Kidney (tissue), 14 donors: ENCODE data around the gene PPAT. TPM values are rescaled to one million over a fixed set of nuclear protein-coding genes. Genes with fewer than 3 reads are reported as not detected.

Source experiments
- DNase-seq, 5 donors: peaks; one replicate each; pipeline ENCODE4 v3.0.0-alpha.2; 2013 to 2020
- FAIRE-seq: peaks from 2 replicates; lab custom pipeline; 2012; peaks lifted over from hg19 to GRCh38; lab: Jason Lieb, UNC
- H3K27ac ChIP-seq, 2 donors: one replicate each; pipeline ENCODE4 v1.7.0; 2013; ENCODE audit warnings: low read depth in 2 of 2, low read length in 2 of 2, inconsistent platforms in 1 of 2
- H3K27me3 ChIP-seq: one replicate; pipeline ENCODE4 v1.7.1; 2013; ENCODE audit warnings: low read length, inconsistent platforms; ENCODE audit not compliant: control insufficient read depth, insufficient read depth
- H3K36me3 ChIP-seq, 3 donors: one replicate each; pipeline versions ENCODE4 v1.7.0 to v1.7.1; 2013; ENCODE audit warnings: low read length in 3 of 3, control low read depth in 1 of 3, inconsistent platforms in 1 of 3; ENCODE audit not compliant: insufficient read depth in 3 of 3, control insufficient read depth in 2 of 3
- H3K4me1 ChIP-seq, 3 donors: one replicate each; pipeline versions ENCODE4 v1.7.0 to v1.7.1; 2013; ENCODE audit warnings: low read length in 3 of 3, inconsistent platforms in 1 of 3, low read depth in 1 of 3; ENCODE audit not compliant: control insufficient read depth in 2 of 3, insufficient read depth in 2 of 3
- H3K4me3 ChIP-seq, 3 donors: one replicate each; pipeline versions ENCODE4 v1.7.0 to v1.8.1; 2013; ENCODE audit warnings: low read length in 3 of 3, control low read depth in 1 of 3, inconsistent platforms in 1 of 3
- H3K9ac ChIP-seq, 3 donors: one replicate each; pipeline versions ENCODE4 v1.7.0 to v1.7.1; 2013; ENCODE audit warnings: low read length in 3 of 3, control low read depth in 1 of 3, inconsistent platforms in 1 of 3
- H3K9me3 ChIP-seq, 3 donors: one replicate each; pipeline versions ENCODE4 v1.7.0 to v1.7.1; 2013; ENCODE audit warnings: low read length in 3 of 3, control low read depth in 1 of 3, inconsistent platforms in 1 of 3; ENCODE audit not compliant: control insufficient read depth in 2 of 3, insufficient read depth in 1 of 3
- CTCF ChIP-seq: IDR thresholded peaks from 3 replicates; pipeline ENCODE4 v1.5.1; 2012; ENCODE audit warnings: mild to moderate bottlenecking, moderate library complexity, borderline replicate concordance; ENCODE audit not compliant: insufficient read depth; ENCODE audit errors: extremely low read depth
- intact Hi-C: fragments of 100-400 bp; cut with DNase I; formaldehyde crosslinking; loops from one replicate; pipeline ENCODE4 v1.11.1; 2022
- polyA plus RNA-seq: library from polyadenylated mRNA; stranded (reverse); fragments of 350-450 nt; fragmentation: Illumina TruSeq; extraction: RNeasy Lipid Tissue Mini Kit (QIAGEN cat#74804); gene quantifications from one replicate; pipeline ENCODE4 v1.2.3, GENCODE V29; 2014; ENCODE audit warnings: low read depth, low replicate concordance; ENCODE audit not compliant: insufficient read depth
- total RNA-seq: library from RNA; stranded (reverse); fragmentation: NEBNext Ultra II Directional; extraction: Animal tissue kit (Norgen Biotek cat#: 25700); gene quantifications from one replicate; pipeline ENCODE4 v1.2.1, GENCODE V29; 2021
- donor health status: control.
- donor health status: control.
- donor health status: control.
- donor health status: control.
- donor health status: control.
- donor health status: DM: yes; HTN: yes; CAD: no.
- donor health status: Normal renal cell carcinoma (clear cell type).

Gene PPAT
- total and polyA plus RNA-seq, 2 donors from 2014 or later: 3.6 to 11.2 TPM

- Histone ChIP-seq H3K27me3 (no peaks in the 10 kb centered on the region), H3K36me3 (peaks cover 0 to 7% (median 0%) of the 10 kb centered on the region in 3 donors), H3K27ac (no peak overlapping the region), H3K9ac (no peak overlapping the region), H3K4me1 (no peaks in the 10 kb centered on the region), H3K4me3 (no peak overlapping the region), H3K9me3 (no peaks in the 10 kb centered on the region)
- TF ChIP-seq CTCF: no peak
- no peak for DNase-seq
- no peak for FAIRE-seq
- intact Hi-C loops: no loop called here
Measured at GRCh38 chr4:56356650-56357049, 78.8 kb downstream of the PPAT start.

DNA sequence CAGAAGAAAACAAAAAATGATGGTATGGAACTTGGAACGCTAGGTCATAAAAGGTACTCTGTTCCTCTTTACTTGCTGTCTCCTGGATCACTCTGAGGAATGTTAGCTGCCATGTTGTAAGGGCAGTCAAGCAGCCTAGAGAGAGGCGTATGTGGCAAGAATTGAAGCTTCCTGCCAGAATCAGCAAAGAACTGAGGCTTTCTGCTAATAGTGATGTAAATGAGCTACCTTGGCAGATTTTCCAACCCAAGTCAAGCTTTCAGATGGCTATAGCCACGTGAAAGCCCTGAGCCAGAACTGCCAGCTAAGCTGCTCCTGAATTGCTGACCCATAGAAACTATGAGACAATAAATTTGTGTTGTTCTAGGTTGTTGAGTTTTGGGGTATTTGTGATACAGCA is 86.8 kb downstream of the PPAT start:
- no peak for FAIRE-seq
- no peak for TF ChIP-seq CTCF
- no peak overlapping the region for H3K4me3 ChIP-seq
- intact Hi-C loops: no loop called here
- H3K27me3 ChIP-seq: no peaks in the 10 kb centered on the region
- no peaks in the 10 kb centered on the region for H3K9me3 ChIP-seq
- peaks cover 0 to 7% (median 3%) of the 10 kb centered on the region in 3 donors for H3K36me3 ChIP-seq
- no peak overlapping the region for H3K27ac ChIP-seq
- no peak overlapping the region for H3K9ac ChIP-seq
- no peaks in the 10 kb centered on the region for H3K4me1 ChIP-seq
- no peak for DNase-seq

DNA sequence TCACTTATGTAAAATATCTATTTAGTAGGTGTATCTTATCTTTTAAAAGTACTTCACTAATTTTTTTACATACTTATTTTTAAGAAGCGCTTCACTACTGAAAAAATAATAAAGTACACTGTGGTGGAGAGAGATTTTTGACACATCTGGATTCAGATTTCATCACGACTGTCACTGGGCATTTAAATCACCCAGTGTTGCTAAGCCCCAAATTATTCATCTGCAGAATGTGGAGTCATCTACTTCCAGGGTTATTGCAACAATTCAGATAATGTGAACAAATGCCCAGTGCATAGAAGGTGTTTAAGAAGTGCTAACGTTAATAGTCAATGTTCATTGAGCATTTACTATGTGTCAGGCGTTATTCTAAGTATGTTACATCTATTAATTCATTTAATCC is 90.0 kb downstream of the PPAT start:
- no peak overlapping the region for H3K9ac ChIP-seq
- intact Hi-C loops: no loop called here
- H3K27ac ChIP-seq: no peak overlapping the region
- no peaks in the 10 kb centered on the region for H3K27me3 ChIP-seq
- no peak overlapping the region for H3K4me3 ChIP-seq
- DNase-seq (no peak), FAIRE-seq (no peak)
- H3K4me1 ChIP-seq: no peaks in the 10 kb centered on the region
- TF ChIP-seq CTCF: no peak
- H3K9me3 ChIP-seq: no peaks in the 10 kb centered on the region
- H3K36me3 ChIP-seq: peaks cover 0 to 7% (median 3%) of the 10 kb centered on the region in 3 donors

Other genes starting within 250 kb of the PPAT start
- 16.7 TPM for gene AASDH, start 48.1 kb downstream of the PPAT start, total RNA-seq
- gene AASDH, start 48.1 kb downstream of the PPAT start, polyA plus RNA-seq: 6.0 TPM
- gene PAICS, start 645 bp upstream of the PPAT start, total RNA-seq: 51.7 TPM
- gene PAICS, start 645 bp upstream of the PPAT start, polyA plus RNA-seq: 39.3 TPM
- gene SRP72, start 32.0 kb upstream of the PPAT start, total RNA-seq: 90.8 TPM
- 23.1 TPM for gene SRP72, start 32.0 kb upstream of the PPAT start, polyA plus RNA-seq
- 0.19 TPM for gene ARL9, start 70.2 kb upstream of the PPAT start, total RNA-seq
- gene ARL9, start 70.2 kb upstream of the PPAT start, polyA plus RNA-seq: 0.26 TPM
- 17.6 TPM for gene HOPX, start 245.7 kb upstream of the PPAT start, total RNA-seq
- gene HOPX, start 245.7 kb upstream of the PPAT start, polyA plus RNA-seq: 8.9 TPM